ENCODE results near the gene SNPH. TPM values are rescaled to one million over a fixed set of nuclear protein-coding genes. Genes with fewer than 3 reads are reported as not detected.

Gene SNPH
- total RNA-seq, 4 donors from 2014 or later = 1.5 to 2.0 (median 1.7) TPM

DNA sequence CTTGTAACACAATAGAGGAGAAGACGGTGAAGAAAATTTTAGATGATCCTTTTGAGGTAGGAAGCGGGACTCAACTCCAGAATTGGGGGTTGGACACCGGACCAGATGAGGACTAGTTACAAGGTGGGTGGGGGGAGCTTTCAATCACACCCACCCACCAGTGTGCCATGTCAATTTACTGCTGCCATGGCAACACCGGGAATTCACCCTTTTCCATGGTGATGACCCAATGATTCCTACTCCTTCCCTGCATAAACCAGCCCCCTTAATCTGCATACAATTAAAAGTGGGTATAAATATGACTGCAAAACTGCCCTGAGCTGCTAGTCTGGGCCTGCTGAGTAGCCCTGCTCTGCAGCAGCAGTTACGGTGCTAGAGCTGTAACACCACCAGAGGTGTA, 25.5 kb upstream of the SNPH start:
- TF ChIP-seq, protein P1, sequence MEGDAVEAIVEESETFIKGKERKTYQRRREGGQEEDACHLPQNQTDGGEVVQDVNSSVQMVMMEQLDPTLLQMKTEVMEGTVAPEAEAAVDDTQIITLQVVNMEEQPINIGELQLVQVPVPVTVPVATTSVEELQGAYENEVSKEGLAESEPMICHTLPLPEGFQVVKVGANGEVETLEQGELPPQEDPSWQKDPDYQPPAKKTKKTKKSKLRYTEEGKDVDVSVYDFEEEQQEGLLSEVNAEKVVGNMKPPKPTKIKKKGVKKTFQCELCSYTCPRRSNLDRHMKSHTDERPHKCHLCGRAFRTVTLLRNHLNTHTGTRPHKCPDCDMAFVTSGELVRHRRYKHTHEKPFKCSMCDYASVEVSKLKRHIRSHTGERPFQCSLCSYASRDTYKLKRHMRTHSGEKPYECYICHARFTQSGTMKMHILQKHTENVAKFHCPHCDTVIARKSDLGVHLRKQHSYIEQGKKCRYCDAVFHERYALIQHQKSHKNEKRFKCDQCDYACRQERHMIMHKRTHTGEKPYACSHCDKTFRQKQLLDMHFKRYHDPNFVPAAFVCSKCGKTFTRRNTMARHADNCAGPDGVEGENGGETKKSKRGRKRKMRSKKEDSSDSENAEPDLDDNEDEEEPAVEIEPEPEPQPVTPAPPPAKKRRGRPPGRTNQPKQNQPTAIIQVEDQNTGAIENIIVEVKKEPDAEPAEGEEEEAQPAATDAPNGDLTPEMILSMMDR (IDR thresholded peaks at IDR 0.05; ENCODE audit: low read depth) = no peak

DNA sequence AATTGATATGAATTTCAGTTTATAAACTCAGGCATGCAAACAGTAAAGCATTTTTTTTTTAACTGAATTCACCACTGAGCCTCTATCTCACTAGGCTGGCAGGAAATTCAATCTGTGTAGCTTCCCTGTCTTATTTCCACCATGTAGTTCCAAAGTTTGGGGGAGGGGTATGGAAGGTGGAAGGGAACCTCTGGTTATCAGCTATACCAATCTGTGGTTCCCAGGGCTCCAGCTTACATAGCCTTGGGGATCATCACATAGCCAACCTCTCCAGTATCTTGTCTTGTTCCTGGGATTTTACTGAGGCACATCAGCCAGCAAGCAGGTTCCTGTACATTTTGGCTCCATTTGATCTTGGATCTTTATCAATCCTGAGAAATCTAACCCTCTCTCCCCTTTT, 24.6 kb upstream of the SNPH start:
- TF ChIP-seq, protein P1 (IDR thresholded peaks at IDR 0.05; ENCODE audit: low read depth) = no peak

DNA sequence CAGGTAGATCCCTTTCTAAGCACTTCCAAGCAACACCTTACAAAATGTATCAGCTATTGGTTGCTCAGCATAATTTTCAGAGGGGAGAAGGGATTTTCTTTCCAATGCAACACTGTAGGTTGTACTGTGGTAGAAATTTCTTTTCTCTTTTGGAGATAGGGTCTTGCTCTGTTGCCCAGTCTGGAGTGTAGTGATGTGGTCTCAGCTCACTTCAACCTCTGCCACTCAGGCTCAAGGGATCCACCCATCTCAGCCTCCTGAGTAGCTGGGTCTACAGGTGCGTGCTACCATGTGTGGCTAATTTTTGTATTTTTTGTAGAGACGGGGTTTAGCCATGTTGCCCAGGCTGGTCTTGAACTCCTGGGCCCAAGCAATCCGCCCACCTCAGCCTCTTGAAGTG, 24.0 kb upstream of the SNPH start:
- TF ChIP-seq, protein P1 (IDR thresholded peaks at IDR 0.05; ENCODE audit: low read depth) = no peak

DNA sequence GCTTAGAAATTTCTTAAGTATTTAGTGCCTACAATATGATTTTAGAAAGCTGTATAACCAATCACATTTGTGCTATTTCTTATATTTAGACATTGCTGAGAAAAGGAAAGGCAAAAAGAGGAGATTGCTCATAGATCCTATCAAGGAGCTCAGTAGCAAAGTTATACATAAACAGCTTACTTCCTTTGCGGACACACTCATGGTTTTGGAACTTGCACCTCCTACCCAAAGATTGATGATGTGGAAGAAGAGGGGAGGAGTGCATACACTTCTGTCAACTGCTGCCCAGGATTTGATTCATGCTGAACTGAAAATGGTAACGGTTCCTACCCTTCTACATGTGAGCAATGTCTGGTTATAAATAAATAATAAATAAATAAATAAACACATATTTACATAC, 23.6 kb upstream of the SNPH start:
- TF ChIP-seq, protein P1 (IDR thresholded peaks at IDR 0.05; ENCODE audit: low read depth) = no peak

DNA sequence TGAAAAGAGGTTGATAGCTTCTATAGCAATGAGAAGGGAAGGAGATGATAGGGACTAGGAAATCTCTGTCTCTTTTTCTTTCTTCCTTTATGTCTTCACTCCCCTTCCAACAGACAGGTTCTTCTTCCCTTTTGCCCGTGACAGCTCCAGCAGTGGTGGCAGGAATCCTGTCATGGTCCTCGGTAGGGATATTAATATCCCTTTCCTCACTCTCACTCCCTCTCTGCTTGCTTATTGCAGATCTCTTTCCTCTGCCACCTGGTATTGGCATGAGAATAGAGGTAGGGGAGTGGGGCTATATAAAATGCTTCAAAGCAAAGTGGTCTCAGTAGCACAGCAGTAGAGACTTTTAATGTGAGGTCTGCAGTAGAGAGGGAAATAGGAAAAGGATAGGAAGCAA, 20.5 kb upstream of the SNPH start:
- TF ChIP-seq, protein P1 (IDR thresholded peaks at IDR 0.05; ENCODE audit: low read depth) = no peak

DNA sequence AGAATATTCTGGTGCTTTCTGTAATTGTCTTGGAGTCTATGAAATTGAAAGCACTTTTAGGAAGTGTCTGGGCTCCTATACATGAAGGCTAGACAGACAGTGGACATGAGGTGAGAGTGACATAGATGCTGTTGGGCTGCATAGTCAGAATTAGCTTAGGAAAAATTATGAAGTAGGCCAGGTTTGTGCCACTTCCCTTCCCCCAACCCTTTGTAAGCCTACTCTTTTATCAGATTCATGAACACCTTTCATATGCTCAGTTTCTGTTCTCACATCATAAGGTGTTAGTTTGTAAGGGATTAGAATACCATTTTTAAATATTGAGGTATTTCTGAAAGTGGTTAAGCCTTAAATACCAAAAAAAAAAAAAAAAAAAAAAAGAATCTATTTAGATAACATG, 18.4 kb upstream of the SNPH start:
- TF ChIP-seq, protein P1 (IDR thresholded peaks at IDR 0.05; ENCODE audit: low read depth) = no peak

DNA sequence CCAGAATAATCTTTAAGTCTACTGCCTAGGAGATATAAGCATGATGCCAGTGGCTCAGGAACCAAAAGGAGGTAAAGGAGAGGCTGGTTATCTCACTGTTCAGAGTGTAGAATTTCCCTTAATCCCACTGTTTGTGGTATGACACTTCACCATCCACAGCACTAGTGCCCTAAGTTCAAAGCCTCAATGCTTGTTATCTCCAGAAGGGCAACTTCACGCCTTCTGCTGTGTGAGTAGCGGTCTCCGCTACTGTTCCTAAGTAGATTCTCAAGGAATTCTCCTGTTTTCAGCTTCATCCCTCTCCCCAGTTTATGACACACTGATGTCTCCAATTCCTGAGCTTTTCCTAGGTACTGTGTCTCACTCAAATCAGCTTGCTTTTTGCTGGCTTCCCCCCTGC, 13.7 kb upstream of the SNPH start:
- TF ChIP-seq, protein P1 (IDR thresholded peaks at IDR 0.05; ENCODE audit: low read depth) = no peak

Data from subcutaneous adipose tissue (tissue), 4 donors.